Skin of body (tissue), 2 donors: ENCODE measurements around the gene TMEM39B. TPM values are rescaled to one million over a fixed set of nuclear protein-coding genes. Genes with fewer than 3 reads are reported as not detected.
A peak's percentile ranks its signal among the peaks of the same experiment; 100 is the strongest.
"Not testable (repeated sequence)": the region's sequence is repeated elsewhere in the genome, so short reads cannot be mapped to it uniquely, and the experiment has no call there.

Source experiments
- DNase-seq: peaks from one replicate; lab custom pipeline; 2025; lab: John Stamatoyannopoulos, UW
- total RNA-seq: library from RNA; depleted of rRNA; stranded (reverse); fragments of >200 nt; gene quantifications from one replicate; pipeline ENCODE4 v1.2.3, GENCODE V29; 2014

The TMEM39B gene
- total RNA-seq, 1 donor from 2014 or later = 4.7 TPM

DNA sequence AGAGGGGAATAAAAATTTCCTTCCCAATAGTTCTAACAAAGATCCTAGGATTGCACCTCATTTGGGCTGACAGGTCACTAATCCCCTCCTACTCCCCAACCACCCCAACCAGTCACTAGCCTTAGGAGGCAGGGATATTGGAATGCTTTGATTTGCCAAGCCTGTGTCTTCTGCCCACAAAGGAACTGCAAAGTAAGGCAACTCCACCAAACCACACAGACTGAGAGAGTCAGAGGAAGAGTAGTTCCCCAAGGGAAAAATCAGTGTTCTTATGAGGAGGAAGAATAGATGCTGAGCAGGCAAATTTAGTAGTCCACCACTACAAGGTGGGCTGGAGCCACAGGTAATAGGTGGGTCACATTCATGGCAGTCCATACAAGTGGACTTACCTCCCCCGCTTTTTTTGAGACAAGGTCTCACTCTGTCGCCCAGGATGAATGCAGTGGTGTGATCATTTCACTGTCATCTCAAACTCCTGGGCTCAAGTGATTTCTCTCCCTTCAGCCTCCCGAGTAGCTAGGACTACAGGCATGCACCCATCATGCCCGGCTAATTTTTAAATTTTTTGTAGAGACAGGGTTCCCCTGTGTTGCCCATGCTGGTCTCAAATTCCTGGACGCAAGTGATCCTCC, 3.7 kb upstream of the TMEM39B start:
- DNase-seq = no peak

- DNase-seq = peak; percentile 69
Observed at GRCh38 chr1:32071758-32072621, 749 bp upstream of the TMEM39B start.

DNA sequence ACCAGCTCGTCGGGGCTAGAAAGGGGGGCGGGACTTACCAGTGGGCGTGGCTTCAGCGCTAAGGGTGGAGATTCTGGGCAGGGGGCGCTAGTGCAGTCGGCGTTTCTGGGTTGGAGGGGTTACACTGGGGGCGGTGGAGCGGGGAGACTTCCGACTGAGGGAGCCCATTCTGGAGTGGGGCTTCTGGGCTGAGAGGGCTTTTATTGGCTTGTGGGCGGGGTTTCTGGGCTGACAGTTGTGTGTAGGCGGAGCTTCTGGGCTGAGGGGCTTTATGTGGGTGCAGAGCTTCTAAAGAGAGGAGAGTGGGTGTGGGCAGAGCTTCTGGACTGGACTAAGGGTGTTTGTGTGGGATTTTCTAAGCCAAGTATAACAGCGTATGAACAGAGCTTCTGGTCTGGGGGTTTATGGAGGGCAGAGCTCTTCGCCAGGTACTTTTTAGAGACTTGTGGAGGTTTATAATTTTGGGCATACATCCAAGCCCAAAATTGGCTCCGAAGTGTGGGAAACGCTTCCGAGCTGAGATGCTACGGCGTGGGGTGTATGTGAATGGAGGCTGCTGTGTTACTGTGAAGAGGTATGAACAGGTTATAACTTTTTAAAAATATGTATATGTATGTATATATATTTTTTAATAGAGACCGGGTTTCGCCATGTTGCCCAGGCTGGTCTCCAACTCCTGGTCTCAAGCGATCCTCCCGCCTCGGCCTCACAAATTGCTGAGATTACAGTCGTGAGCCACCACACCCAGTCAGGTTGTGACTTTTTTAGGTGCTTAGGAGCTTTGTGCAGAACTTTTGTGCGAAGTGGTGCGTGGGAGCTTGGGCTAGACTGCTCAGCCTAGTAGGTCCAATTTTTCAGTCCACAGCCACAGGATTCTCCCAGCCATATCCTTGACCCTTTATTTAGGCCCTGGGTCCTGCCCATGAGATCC, 825 bp downstream of the TMEM39B start:
- no peak for DNase-seq

DNA sequence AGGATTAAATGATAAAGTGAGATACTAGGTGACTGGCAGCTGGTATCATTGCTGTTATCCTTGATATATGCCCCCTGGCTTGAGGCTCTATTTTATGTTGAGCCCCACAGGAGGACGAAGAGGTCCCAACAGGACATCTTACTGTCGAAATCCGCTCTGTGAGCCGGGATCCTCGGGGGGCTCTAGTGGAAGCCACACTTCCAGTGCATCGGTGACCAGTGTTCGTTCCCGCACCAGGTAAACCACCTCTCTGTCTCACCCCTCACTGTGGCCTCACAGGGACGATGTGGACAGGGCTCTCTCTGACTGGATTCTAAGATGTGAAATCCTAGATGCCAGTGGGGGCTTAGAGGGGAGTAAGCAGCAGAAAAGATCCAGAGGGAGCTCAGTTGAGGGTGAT, 2.1 kb downstream of the TMEM39B start:
- no peak for DNase-seq

DNA sequence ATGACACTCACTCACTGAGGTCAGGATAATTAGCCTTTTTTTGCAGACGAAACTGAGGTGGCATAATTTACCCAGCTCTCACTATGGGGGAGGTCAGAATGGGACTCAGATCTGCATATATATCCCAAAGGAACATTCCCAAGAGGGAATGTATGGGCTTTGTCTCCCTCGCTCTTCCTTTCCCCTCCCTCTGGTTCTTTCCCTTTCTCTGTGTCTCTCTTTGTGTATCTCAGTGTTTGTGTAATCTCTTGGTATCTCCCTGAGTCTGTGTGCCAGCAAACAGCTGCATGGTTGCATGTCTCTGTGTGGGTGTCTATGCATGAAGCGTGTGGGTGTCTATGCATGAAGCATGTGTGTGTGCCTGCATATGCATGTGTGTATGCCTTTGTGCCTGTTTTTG, 4.7 kb downstream of the TMEM39B start:
- no peak for DNase-seq

DNA sequence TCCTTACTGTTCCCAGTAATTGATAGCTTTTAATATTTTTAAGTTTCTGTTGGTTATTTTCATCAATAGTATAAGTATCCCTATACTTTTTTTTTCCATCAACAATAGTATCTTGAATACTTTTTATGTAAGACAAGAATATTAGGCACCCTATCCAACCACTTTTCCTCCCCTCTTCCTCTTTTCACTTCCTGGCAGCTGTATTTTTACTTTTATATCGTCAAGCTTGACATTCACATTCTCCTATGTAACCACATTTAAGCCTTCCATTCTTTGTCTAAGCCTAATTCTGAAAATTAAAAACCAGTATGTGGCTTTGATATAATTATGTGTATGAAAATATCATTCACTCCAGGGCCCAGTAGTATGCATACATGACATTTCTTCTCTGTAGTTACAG, 9.3 kb downstream of the TMEM39B start:
- no peak for DNase-seq

GRCh38 chr1:32086381-32086780, 13.6 kb downstream of the TMEM39B start:
- DNase-seq = not testable (repeated sequence)

DNA sequence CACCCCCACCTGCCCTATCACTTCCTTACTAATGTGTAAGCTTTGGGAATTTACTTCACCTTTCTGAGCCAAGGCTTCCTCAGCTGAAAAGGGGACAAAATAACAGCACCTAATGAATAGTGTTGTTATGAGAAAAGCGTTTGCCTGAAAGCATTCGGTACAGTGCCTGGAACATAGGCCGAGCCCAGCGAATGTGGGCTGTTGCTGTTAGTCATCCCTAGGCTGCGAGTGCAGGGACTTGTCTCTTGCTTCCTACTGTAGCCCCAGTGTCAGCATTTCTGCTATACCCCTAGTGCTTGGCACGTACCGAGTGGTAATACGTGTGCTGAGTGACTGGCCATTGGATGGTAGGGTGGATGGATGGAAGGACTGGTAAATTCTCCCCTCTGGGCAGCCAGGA, 18.4 kb downstream of the TMEM39B start:
- DNase-seq = no peak

GRCh38 chr1:32091591-32091990, 18.9 kb downstream of the TMEM39B start:
- no peak for DNase-seq

DNA sequence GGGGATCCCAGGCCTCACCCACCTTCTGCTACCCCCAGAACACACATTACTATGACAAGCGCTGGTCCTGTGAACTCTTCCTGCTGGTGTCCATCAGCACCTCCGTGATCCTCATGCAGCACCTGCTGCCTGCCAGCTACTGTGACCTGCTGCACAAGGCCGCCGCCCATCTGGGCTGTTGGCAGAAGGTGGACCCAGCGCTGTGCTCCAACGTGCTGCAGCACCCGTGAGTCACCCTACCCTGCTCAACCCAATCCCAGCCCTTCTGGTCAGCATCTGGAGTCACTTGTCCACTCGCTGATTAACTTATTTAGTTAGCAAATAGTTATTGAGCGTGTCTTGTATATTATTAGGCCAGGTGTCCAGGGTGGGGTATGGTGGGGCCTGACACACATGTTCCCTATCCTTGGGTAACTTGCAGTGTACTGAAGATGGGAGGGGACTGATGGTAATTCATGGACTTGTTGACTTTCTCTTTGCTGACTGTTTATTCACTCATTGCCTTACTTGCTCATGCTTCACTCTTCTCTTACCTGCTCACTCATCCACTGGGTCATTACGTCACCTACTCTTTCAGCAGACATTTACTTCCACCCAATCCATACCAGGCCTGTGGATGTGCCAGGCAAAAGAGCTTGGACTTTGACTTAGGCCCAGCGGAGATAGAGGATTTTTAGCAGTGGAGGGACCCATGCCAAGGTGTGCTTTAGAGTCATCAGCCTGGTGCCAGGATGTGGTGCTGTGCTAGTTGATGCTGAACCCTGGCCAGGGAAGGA, 22.2 kb downstream of the TMEM39B start:
- DNase-seq = no peak

GRCh38 chr1:32099426-32099825, 26.7 kb downstream of the TMEM39B start:
- no peak for DNase-seq

DNA sequence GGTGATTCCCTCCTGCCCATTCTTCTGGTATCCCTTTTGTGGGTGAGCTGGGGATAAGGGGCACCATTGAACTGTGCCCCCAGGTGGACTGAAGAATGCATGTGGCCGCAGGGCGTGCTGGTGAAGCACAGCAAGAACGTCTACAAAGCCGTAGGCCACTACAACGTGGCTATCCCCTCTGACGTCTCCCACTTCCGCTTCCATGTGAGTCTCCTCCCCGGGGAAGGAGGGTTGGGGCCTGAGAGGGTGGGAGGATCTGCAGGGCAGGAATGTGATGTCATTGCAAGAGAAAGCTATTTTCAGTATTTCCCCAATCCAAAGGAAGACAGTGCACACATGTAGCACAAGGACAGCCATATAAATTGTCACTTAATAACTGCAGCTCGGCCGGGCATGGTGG, 27.6 kb downstream of the TMEM39B start:
- no peak for DNase-seq

- no peak for DNase-seq
Observed at GRCh38 chr1:32100807-32101708, 28.3 kb downstream of the TMEM39B start.

DNA sequence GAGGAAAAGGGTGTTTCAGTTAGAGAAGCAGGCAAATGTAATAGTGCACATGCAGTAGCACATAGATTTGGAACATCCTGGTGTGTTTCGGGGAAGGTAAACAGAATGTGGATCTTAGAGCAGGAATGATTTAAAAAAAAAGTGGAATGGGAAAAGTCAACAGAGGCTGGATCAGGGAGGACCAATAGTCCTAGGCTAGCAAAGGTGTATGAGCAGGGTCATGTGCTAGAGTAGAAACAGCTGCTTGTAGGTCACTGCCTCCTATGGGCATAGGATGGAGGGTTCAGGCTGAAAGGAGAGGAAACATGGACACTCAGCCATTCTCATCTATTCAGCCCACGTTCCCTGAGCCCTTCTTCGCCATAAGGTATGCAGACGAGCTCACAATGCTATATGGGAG, 31.4 kb downstream of the TMEM39B start:
- DNase-seq = no peak

DNA sequence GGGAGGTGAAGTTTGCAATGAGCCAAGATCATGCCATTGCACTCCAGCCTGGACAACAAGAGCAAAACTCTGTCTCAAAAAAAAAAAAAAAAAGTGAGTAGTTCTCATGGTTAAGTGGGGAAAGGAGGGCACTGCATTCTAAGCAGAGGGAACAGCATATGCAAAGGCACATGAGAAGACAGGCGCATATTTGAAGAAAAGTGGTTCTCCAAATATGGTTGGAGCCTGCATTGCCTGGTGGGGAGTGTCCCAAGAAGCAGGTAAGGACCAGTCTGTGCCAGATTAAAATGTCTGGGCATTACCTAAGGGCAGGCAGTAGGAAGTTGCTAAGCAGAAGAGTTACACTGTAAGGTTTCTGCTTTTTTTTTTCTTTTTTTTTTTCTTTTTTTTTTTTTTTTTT, 32.6 kb downstream of the TMEM39B start:
- DNase-seq = no peak

- no peak for DNase-seq
Observed at GRCh38 chr1:32106663-32107275, 34.0 kb downstream of the TMEM39B start.

DNA sequence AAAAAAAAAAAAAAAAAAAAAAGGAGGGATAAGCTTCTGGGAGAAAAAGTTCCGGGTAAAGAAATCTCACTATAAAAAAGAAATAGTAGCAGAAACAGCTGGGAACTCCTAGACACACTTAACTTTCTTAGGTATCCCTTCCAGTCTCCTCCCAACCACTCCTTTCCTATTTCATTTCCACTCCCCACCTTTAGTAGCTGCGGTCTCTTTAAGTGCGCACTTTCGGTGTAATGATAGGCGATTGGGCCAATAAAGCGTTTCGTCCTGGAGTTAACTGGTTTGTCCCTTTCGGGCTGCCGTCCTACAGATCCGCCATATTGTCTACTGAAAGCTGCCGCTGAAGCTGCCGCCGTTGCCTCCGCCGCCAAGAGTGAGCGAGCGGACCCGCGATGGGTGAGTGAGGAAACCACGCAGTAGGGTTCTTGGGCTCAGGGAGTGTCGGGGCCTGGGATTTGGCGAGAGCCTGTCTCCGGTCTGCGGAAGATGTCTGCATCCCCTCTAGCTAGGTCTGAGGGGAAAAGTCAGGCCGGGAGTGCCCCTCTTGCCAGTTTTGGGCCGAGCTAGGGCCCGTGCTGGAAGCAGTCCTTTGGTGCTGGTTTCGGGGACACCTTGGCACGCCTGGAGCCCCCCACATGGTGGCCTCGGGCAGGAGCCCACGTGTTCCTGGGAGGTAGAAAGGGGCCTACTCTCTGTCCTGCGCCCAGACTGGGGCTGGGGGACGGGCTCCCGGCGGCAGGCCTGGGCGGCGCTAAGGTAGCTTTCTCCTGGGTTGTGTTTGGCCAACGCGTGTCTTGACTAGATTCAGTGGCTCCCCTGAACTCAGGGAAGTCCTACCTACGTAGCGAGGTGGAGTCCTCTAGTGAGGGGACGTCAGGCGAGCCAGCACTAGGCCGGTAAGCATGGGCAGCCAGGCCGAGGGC, 35.3 kb downstream of the TMEM39B start, which contains the start of gene KPNA6:
TSS of gene KPNA6 (plus strand) at position 315 of the 920 bp plus-strand sequence. CDS start at position 390, 75 bp downstream.
- peak; percentile 96 for DNase-seq

GRCh38 chr1:32111040-32111623, 38.4 kb downstream of the TMEM39B start:
- DNase-seq = no peak
